HG02885 (cell line): ENCODE data around the gene CAMP.
"Not testable (repeated sequence)": the region's sequence is repeated elsewhere in the genome, so short reads cannot be mapped to it uniquely, and the experiment has no call there.

ENCODE experiments used
- ATAC-seq: cut with Tn5 transposase; IDR thresholded peaks from one replicate; pipeline ENCODE4 v1.9.1; 2021; ENCODE audit warnings: mild to moderate bottlenecking; ENCODE audit not compliant: unreplicated experiment, poor library complexity

Gene CAMP, protein sequence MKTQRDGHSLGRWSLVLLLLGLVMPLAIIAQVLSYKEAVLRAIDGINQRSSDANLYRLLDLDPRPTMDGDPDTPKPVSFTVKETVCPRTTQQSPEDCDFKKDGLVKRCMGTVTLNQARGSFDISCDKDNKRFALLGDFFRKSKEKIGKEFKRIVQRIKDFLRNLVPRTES

DNA sequence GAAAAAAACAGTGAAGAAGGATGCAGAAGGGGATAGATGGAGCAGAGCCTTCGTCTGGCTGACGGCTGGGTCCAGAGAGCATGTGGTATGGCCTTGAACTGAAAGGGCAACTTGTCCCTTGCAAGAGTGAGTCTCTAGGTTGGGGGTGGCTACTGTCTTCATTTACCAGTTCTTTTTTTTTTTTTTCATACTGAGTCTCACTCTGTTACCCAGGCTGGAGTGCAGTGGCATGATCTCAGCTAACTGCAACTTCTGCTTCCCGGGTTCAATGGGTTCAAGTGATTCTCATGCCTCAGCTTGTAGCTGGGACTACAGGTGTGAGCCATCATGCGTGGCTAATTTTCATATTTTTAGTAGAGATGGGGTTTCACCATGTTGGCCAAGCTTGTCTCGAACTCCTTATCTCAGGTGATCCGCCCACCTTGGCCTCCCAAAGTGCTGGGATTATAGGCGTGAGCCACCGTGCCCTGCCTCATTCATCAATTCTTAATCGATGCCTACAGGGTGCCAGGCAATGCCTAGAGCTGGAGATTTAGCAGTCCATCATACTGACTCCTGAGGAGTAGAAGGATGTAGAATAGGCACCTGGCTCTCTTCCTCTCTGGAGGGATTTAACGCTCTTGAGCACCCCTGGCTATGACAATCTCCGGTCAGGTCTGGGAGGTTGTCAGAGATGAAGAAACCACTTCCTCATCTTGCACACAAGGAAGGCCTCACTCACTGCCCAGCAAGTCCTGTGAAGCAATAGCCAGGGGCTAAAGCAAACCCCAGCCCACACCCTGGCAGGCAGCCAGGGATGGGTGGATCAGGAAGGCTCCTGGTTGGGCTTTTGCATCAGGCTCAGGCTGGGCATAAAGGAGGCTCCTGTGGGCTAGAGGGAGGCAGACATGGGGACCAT is at the start of gene CAMP:
TSS of gene CAMP (plus strand) at position 880 of the 898 bp plus-strand sequence. CDS start at position 897, 17 bp downstream.
- ATAC-seq, result peak; percentile 56

DNA sequence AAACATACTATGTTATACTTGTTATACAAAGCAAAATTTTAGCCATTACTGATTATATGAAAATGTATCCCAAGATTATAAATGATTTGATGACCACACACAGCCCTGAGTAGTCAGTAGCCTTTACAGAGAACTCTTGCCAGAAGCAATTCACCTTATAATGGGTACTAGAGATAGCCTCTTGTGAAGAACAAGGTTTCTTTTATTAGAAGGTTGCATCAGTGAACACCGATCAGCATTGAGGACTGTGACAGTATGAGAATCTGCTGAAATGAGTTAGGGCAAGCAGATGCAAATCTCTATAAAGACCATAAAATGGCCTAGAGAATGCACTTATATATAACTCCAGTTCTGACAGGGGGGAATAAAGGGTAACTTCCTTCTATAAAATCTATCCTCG is 45.2 kb upstream of the CAMP start:
- no peak for ATAC-seq

DNA sequence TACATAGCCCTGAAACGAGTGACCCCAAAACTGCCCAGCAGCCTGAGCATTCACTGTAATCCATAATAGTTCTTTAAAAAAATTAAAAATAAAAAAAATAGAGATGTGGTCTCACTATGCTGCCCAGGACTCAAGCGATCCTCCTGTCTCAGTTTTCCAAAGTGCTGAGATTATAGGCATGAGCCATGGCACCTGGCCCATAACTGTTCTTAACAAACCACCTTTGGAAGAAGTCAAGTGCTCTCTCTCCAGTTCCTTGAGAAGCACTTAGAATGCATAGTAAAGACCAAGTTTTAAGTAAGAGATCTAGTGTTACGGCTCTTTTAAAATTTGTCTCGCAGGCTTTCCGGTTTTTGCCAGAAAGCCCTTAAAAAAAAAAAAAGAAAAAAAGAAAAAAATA is 43.3 kb upstream of the CAMP start:
- no peak for ATAC-seq

DNA sequence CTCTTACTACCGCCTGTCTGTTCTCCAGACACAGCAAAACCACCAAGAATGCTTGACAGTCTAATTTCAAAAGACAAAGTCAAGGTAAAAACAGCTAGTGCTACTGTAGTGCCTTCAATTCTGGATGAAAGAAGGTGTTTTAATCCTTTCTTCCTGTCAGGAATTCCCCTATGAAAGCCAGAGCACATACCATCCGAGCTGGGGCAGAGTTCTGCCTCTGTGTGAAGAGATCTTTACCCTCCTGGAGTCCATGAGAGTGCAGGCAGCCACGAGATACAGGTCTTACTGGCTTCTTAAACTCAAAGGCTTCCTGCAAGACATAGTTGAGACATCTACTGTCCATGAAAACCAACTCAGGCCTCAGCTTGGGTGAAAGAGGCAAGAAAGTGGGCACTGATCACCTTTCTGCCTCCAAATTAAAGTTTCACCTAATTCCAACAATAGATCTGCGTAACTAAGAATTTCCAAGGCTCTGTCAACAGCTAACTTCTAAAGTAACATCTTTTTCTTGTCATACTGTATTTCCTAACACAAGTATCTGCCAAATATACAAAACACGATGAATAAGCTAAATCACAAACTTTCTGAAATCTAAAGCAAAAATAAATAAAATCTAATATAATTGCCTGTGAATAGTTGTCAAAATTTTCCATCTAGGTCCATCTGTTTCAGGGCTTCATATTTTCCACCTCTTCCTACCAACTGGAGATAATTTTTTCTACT is 42.6 kb upstream of the CAMP start:
- ATAC-seq, result no peak

DNA sequence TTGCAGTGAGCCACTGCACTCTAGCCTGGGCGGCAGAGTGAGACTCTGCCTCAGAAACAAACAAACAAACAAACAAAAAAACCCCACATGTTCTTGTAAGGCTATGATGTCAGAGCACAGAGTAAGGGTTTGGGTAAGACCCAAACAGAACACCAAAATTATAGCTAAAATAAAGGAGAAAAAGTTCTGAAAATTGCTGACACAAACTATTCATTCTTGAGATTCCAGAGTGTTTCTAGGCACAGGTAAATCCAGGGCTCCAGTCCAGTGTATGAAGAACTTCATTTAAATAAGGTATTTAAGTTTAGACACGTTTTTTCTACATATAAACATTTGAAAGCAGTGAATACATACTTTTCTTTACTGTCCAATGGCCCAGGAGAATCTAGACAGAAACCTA is 39.0 kb upstream of the CAMP start:
- ATAC-seq, result no peak

DNA sequence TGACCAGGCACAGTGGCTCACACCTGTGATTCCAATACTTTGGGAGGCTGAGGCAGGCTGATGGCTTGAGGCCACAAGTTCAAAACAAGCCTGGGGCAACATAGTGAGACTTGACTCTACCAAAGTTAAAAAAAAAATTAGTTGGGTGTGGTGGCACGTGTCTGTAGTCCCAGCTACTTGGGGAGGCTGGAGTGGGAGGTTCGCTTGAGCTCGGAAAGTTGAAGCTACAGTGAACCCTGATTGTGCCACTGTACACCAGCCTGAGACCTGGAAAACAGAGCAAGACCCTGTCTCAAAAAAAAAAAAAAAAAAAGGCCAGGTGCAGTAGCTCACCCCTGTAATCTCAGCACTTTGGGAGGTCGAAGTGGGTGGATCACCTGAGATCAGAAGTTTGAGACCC is 38.2 kb upstream of the CAMP start:
- no peak for ATAC-seq

DNA sequence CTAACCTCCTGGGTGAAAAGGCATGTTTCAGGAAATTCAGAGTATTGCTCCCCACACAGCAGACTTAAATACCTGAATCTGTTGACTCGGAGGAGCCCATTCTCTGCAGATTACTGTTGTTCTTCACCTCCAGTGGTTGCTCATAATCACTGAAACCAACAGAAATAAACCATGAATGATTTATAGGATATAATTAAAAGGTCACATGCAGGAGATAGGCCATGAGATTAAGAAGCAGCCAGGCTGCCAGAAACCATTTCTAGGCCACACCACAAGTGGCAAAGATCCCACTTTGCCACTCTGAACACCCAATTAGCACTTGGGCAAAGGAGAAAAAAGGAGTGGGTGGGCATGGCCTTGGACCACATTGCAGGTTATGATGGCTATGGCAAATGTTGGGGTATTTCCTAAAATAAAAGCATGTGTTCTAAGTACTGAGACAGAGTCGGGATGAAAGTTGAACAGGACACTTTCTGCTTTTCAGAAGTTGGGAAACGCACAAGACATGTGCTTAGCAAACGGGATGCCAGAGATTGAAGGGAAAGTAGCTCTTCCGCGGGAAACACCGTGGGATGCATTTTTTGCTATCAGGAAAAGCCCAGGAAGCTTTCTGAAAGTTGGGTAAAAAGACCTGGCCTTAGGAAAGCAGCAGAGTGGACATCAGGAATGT is 36.5 kb upstream of the CAMP start:
- ATAC-seq, result no peak

DNA sequence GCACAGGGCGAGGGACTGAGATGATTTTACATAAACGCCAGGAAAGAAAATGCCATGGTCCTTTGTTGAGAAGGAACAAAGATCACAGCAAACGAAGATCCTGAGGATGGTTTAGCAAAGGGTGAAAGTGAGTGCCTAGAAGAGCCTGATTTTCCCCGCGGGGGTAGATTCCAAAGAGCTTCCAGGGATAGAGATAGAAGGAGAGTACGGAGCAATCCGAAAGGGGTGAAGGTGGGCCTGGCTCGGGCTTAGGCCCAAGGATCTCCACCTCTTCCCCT is 36.1 kb upstream of the CAMP start:
- no peak for ATAC-seq

DNA sequence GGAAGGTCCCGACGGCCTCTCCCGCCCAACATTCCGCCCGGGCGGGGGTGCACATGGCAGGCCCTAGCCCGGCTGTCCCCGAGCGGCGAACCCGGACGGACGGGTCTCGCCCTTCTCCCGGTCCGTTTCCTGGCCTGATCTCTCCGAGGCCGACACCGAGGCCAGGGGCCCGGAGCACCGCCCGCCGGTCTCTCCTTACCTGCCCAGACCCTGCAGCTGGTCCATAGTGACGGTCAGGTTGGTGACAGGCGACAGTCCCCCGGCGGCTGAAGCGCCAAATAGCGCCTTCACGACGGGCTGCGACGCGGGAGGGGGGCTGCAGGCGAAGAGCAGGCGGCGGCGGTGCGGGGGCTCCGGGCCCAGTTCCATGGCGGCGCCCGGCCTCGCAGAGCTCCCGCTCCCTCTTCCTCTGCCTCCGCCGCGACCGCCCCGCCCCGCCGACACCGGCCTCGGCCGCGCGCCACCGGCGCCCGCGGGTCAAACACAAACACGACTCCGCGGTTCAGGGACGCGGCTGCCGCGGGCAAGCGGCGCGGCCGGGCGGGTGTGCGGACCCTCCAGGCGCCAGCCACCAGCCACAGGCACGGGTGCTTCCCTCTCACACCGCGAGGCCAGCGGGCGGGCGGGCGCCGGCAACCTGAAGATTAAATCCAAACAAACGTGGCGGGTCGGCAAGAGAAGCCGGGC is 35.6 kb upstream of the CAMP start:
- peak; percentile 33 for ATAC-seq

DNA sequence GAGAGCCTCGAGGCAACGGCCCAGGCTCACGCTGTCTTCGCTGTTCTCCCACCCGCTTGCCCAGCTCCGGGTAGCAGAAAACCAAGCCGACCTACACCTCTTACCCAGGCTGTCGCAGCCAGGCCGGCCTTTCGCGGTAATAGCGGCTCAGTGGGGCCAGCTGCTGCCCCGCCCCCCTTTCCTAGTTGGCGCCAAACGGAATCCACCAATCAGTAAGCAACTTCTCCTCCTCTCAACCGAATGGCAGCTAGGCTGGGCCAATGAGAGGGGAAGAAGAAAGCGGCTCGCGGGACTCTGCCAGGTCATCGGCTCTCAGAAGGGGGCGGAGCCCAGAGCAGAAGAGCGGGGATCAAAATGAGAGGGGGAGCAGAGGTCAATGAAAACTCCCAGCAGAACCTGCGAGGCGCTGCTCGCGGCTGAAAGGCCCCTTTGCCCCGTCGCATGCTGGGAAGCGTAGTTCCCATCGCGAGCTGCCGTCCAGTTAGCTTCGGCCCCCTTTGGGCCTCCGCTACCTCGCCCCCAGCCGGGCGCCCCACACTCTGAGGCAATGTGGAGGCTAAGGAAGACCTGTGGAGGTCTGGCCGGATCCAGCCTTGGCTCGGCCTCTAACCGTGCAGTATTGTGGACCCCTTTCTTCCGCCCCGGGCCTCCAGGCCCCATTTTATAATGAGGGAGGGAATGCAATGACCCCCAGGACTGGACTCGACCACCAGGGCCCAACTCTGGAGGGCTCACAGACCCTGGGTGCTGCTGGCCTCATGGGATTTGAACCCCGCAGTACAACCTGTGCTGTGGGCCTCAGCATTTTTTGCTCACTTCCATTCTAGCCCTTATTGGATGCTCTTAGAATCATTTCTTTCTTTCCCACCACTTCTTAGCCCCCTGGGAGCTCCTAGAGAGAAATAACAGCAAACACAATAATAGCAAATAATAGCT is 34.8 kb upstream of the CAMP start, which contains the start of gene CDC25A:
TSS of gene CDC25A (minus strand) at position 152 of the 936 bp plus-strand sequence. CDS start 470 bp downstream, outside the sequence.
- peak; percentile 93 for ATAC-seq

DNA sequence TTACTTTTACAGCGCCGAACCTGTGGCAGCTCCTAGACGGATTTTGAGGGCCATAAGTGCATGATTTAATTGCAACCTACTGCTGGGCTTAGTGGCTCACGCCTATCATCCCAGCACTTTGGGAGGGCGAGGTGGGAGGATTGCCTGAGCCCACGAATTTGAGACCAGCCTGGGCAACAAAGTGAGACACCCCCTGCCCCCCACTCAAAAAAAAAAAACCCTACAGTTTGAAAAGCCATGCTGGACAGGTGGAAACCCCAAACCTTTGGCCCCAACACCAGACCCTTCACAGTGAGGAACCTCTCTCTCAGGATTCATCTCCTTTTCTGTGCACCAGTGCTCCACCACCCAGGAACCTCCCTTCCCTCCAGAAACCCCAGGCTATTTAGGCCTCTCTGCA is 34.0 kb upstream of the CAMP start:
- no peak for ATAC-seq

DNA sequence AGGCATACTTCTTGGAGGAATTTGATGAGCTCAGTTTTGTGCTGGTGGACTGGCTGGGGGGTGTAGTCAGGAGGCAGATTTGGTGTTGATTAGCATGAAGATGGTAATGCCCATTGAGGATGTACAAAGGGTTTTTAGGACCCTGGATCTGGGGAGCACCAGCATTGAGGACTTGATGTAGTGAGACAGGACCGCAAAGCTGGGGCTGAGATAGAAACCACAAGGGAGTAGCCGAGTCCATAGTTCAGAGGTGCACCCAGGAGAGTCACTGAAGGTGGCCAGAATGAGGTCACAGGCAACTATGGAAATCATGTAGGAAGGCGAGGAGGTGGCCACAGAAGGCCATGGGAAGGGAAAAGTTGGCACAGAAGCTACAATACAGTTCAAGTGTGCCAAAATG is 32.4 kb upstream of the CAMP start:
- ATAC-seq, result no peak

DNA sequence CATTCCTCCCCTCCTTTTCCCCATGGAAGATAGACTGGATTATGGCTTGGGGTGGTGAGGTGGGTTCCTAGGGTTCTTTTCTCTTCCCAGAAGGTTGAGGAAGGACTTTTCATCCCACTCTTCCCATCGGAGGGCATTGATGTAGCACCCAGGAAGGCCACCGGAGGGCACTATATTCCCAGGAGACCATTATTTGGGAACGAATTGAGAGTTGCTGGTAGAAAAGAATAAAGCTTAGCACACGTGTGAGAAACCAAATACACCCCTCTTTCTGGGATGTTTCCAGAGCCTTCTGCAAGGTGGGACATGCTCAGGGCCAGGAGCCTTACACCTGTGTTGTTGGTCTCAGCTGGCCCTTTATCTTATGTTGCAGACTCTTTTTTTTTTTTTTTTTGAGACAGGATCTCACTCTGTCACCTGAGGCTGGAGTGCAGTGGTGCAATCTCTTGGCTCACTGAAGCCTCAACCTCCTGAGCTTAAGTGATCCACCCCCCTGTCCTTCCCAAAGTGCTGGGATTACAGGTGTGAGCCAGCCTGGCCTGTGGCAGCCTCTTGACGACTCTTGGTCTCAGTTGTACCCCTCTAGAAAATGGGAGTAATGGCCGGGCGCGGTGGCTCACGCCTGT is 28.7 kb upstream of the CAMP start:
- ATAC-seq, result no peak

DNA sequence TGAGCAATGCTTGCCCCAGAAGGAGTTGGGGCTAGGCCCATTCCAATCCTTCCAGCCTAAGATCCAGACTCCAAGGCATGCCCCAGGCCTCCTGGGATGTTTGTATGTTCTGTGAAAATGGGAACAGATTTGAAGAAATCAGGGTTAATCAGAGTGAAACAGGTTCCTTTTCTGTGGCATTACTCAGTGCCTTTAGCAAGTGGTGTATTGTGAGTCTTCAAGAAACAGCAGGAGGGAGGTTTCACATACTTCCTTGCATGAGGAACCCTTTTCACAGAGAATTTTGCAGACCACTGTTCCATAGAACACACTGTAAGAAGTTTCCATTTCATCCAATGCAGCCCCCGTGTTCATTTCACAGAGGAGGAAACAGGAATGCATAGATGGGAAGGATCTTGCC is 26.7 kb upstream of the CAMP start:
- no peak for ATAC-seq

DNA sequence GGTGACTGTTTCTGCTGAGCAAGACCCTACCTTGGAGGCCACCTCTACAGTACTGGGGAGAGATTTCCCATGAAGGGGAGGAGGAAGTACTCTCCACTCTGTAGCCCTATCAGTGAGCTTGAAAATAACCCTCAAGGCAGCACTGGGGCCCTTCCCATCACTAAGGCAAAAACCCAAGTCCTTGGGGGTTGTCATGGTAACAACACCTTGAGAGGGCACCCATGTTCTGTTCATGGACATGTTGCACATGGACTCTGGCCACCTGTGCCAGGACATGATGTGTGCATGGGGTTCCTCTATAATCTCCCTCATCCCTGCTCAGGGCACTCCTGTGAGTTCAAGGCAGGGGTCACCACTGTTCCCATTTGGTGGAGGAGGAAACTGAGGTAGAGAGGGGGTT is 24.2 kb upstream of the CAMP start:
- no peak for ATAC-seq

DNA sequence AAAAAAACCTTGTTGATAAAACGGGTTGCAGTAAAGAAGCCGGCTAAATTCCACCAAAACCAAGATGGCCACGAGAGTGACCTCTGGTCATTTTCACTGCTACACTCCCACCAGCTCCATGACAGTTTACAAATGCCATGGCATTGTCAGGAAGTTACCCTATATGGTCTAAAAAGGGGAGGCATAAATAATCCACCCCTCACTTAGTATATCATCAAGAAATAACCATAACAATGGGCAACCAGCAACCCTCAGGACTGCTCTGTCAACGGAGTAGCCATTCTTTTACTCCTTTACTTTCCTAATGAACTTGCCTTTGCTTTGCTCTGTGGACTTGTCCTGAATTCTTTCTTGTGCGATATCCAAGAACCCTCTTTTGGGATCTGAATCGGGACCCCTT is 20.7 kb upstream of the CAMP start:
- no peak for ATAC-seq

DNA sequence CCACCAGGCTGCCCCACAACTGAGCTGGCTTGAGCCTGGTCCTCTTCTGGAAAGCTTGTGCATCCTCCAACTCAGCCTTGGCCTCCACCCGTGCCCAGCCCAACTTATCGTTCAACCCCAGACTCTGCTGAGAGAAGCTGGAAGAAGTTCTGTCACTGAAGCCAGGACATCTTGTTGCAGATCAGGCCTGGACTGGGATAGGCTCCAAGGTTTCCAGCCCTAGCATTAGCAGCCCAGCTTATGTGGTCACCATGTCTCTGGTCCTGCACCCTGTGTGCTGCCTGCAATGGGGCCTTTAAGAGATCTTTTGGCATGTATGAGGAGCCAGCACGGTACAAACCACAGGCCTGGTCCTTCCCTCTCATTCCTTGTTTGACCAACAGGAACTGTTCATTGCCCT is 15.2 kb upstream of the CAMP start:
- no peak for ATAC-seq

DNA sequence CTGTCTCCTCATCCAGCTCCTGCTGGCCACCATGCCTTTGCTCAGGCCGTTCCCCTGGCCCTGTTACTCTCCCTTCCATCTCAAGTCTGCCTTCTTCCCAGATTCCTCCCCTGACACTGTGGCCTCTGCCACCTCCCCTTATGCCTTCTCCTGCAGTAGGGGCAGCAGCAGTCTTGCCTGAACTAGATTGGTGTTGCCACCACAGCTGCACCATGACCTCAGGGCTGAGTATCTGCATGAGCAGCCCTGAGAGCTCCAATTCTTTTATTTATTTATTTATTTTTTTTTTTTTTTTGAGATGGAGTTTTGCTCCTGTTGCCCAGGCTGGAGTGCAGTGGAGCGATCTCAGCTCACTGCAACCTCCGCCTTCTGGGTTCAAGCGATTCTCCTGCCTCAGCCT is 13.8 kb upstream of the CAMP start:
- no peak for ATAC-seq

DNA sequence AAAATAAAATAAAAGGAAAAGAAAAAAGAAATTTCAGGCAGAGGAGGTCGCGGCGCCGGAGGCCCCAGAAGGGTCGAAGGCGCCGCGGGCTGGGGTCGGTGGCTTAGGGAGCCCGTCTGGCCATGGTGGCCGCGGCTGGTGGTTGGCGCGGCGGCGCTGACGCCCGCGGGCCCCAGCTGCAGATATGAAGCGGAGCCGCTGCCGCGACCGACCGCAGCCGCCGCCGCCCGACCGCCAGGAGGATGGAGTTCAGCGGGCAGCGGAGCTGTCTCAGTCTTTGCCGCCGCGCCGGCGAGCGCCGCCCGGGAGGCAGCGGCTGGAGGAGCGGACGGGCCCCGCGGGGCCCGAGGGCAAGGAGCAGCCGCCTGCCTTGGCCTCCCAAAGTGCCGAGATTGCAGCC is 12.8 kb upstream of the CAMP start:
- not testable (repeated sequence) for ATAC-seq
